PFSK-1 (cell line): ENCODE data around the gene ELAVL1.

Source experiments
- FOXP2 ChIP-seq: optimal IDR thresholded peaks from 2 replicates; pipeline ENCODE3; 2011; ENCODE audit warnings: borderline replicate concordance, control low read depth, inconsistent platforms; ENCODE audit not compliant: insufficient read depth; ENCODE audit errors: extremely low read length, extremely low read depth
- POLR2AphosphoS5 ChIP-seq: IDR thresholded peaks from 2 replicates; pipeline ENCODE4 v1.6.1; 2012; ENCODE audit warnings: low read depth, mild to moderate bottlenecking, control low read depth, low read length, moderate library complexity
- SIN3A ChIP-seq: IDR thresholded peaks from 2 replicates; pipeline ENCODE4 v1.6.1; 2012; ENCODE audit warnings: mild to moderate bottlenecking, low read length, moderate library complexity, borderline replicate concordance; ENCODE audit not compliant: insufficient read depth
- TAF1 ChIP-seq: IDR thresholded peaks from 2 replicates; pipeline ENCODE4 v1.6.1; 2012; ENCODE audit warnings: low read length, control low read depth, borderline replicate concordance; ENCODE audit not compliant: insufficient read depth
- TF ChIP-seq, protein P1 (sequence below), 2 experiments: IDR thresholded peaks; 2 replicates each; pipeline versions ENCODE4 v1.6.1 to v1.8.0; 2011 to 2012; ENCODE audit warnings: low read depth in 2 of 2, low read length in 2 of 2, control low read depth in 1 of 2, inconsistent platforms in 1 of 2, mild to moderate bottlenecking in 1 of 2, moderate library complexity in 1 of 2; ENCODE audit not compliant: insufficient read depth in 1 of 2

ELAVL1 gene

GRCh38 chr19:8041531-8041931 is 36.1 kb upstream of the ELAVL1 start:
- TF ChIP-seq FOXP2 = no peak
- no peak for TF ChIP-seq POLR2AphosphoS5
- no peak for TF ChIP-seq TAF1
- no peak for TF ChIP-seq SIN3A
- TF ChIP-seq, protein P1, sequence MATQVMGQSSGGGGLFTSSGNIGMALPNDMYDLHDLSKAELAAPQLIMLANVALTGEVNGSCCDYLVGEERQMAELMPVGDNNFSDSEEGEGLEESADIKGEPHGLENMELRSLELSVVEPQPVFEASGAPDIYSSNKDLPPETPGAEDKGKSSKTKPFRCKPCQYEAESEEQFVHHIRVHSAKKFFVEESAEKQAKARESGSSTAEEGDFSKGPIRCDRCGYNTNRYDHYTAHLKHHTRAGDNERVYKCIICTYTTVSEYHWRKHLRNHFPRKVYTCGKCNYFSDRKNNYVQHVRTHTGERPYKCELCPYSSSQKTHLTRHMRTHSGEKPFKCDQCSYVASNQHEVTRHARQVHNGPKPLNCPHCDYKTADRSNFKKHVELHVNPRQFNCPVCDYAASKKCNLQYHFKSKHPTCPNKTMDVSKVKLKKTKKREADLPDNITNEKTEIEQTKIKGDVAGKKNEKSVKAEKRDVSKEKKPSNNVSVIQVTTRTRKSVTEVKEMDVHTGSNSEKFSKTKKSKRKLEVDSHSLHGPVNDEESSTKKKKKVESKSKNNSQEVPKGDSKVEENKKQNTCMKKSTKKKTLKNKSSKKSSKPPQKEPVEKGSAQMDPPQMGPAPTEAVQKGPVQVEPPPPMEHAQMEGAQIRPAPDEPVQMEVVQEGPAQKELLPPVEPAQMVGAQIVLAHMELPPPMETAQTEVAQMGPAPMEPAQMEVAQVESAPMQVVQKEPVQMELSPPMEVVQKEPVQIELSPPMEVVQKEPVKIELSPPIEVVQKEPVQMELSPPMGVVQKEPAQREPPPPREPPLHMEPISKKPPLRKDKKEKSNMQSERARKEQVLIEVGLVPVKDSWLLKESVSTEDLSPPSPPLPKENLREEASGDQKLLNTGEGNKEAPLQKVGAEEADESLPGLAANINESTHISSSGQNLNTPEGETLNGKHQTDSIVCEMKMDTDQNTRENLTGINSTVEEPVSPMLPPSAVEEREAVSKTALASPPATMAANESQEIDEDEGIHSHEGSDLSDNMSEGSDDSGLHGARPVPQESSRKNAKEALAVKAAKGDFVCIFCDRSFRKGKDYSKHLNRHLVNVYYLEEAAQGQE (IDR thresholded peaks at IDR 0.05; ENCODE audit: insufficient read depth in 1 of 2, low read depth in 2 of 2, low read length in 2 of 2) = no peak

DNA sequence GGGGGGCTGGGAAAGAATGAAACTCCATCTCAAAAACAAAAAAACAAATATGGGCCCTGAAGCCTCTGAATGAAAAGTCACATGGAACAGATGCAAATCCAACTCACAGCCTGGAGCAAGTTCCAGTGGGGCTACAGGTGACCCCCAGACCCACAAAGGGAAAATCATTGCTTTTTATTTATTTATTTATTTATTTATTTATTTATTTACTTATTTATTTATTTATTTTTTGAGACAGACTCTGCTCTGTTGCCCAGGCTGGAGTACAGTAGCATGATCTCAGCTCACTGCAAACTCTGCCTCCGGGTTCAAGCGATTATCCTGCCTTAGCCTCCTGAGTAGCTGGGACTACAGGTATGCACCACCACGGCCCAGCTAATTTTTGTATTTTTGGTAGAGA is 33.8 kb upstream of the ELAVL1 start:
- TF ChIP-seq TAF1 (no peak), POLR2AphosphoS5 (no peak), SIN3A (no peak), FOXP2 (no peak)
- TF ChIP-seq, protein P1 (IDR thresholded peaks at IDR 0.05; ENCODE audit: insufficient read depth in 1 of 2, low read depth in 2 of 2, low read length in 2 of 2) = no peak

GRCh38 chr19:8038815-8039214 is 33.4 kb upstream of the ELAVL1 start:
- TF ChIP-seq, protein P1 (IDR thresholded peaks at IDR 0.05; ENCODE audit: insufficient read depth in 1 of 2, low read depth in 2 of 2, low read length in 2 of 2) = no peak
- TF ChIP-seq FOXP2 (no peak), SIN3A (no peak), POLR2AphosphoS5 (no peak), TAF1 (no peak)

- TF ChIP-seq SIN3A = no peak
- TF ChIP-seq, protein P1 (IDR thresholded peaks at IDR 0.05; ENCODE audit: insufficient read depth in 1 of 2, low read depth in 2 of 2, low read length in 2 of 2) = no peak
- no peak for TF ChIP-seq POLR2AphosphoS5
- no peak for TF ChIP-seq FOXP2
- TF ChIP-seq TAF1 = no peak
These were observed 31.1 kb upstream of the ELAVL1 start for GRCh38 chr19:8036434-8037099.

- TF ChIP-seq SIN3A (no peak), POLR2AphosphoS5 (no peak), TAF1 (no peak), FOXP2 (no peak)
- TF ChIP-seq, protein P1 (IDR thresholded peaks at IDR 0.05; ENCODE audit: insufficient read depth in 1 of 2, low read depth in 2 of 2, low read length in 2 of 2) = no peak
These were observed 28.7 kb upstream of the ELAVL1 start for GRCh38 chr19:8034178-8034525.
